ENCODE measurements around the gene RFC5. TPM values are rescaled to one million over a fixed set of nuclear protein-coding genes. Genes with fewer than 3 reads are reported as not detected.

RFC5 gene
- total and polyA plus RNA-seq, 2 of the 8 experiments (the other 6 are each of a cell fraction or from before 2014, with no cell fraction given): 34.4 to 40.6 TPM

- TF ChIP-seq CHD7 (IDR thresholded peaks at IDR 0.05; ENCODE audit: insufficient replicate concordance, low read length) (no peak), SP2 (IDR thresholded peaks at IDR 0.05; ENCODE audit: low read length) (peak; percentile 66), EP300 (IDR thresholded peaks at IDR 0.05; ENCODE audit: borderline replicate concordance in 1 of 2, low read depth in 2 of 2, low read length in 2 of 2) (0 out of 3 replicates have a peak, but pooled peaks of 1 of the 2 experiments have one; percentile 13), RAD21 (IDR thresholded peaks at IDR 0.05 in 1 of 2, conservative IDR thresholded peaks at IDR 0.05 in 1 of 2; ENCODE audit: low read depth in 2 of 2, low read length in 2 of 2) (peak in 1 of 2 experiments; percentile 46; a peak in 3 of 4 replicates), MAX (IDR thresholded peaks at IDR 0.05) (no peak), BRCA1 (IDR thresholded peaks at IDR 0.05; ENCODE audit: low read depth, low read length) (no peak), CREB1 (IDR thresholded peaks at IDR 0.05) (peak; percentile 38; the same call in 1 of the 2 replicates), CEBPB (IDR thresholded peaks at IDR 0.05; ENCODE audit: low read depth, low read length) (no peak), NANOG (IDR thresholded peaks at IDR 0.05; ENCODE audit: insufficient read depth, low read depth, low read length, poor library complexity, severe bottlenecking) (no peak), POLR2A (IDR thresholded peaks at IDR 0.05; ENCODE audit: control extremely low read depth in 1 of 2, low read depth in 2 of 2, low read length in 2 of 2) (no peak), SIN3A (conservative IDR thresholded peaks at IDR 0.05 in 1 of 2, IDR thresholded peaks at IDR 0.05 in 1 of 2; ENCODE audit: low read depth in 1 of 2, low read length in 2 of 2) (peak in 1 of 2 experiments; percentile 60; a peak in 1 of 4 replicates)
Measured at GRCh38 chr12:118055144-118055557, 38.6 kb downstream of the RFC5 start (continued).
